Hematopoietic multipotent progenitor cell treated with erythropoietin and hydrocortisone succinate and interleukin-3 and kit ligand, for 15 days (in vitro differentiated cells): ENCODE results near the gene ISCU.

Source experiments
- DNase-seq: peaks from one replicate; pipeline ENCODE4 v3.0.0-alpha.2; 2015; ENCODE audit warnings: low spot score

The ISCU gene

GRCh38 chr12:108603743-108604142, 41.3 kb downstream of the ISCU start:
- no peak for DNase-seq

- no peak for DNase-seq
These were observed 42.0 kb downstream of the ISCU start for GRCh38 chr12:108604208-108604941.

- DNase-seq: no peak
These were observed 42.7 kb downstream of the ISCU start for GRCh38 chr12:108605000-108605689.

- no peak for DNase-seq
These were observed 43.5 kb downstream of the ISCU start for GRCh38 chr12:108605690-108606406.

- no peak for DNase-seq
These were observed 44.1 kb downstream of the ISCU start for GRCh38 chr12:108606492-108606891.

GRCh38 chr12:108607981-108608600, 45.7 kb downstream of the ISCU start:
- DNase-seq: no peak

- DNase-seq: no peak
These were observed 46.2 kb downstream of the ISCU start for GRCh38 chr12:108608616-108609015.

GRCh38 chr12:108609537-108610335, 47.3 kb downstream of the ISCU start:
- DNase-seq: no peak

- no peak for DNase-seq
These were observed 48.0 kb downstream of the ISCU start for GRCh38 chr12:108610336-108610815.

- DNase-seq: no peak
These were observed 48.6 kb downstream of the ISCU start for GRCh38 chr12:108610856-108611605.

- peak; percentile 54 for DNase-seq
These were observed 49.6 kb downstream of the ISCU start for GRCh38 chr12:108611884-108612415.

- no peak for DNase-seq
These were observed 50.4 kb downstream of the ISCU start for GRCh38 chr12:108612788-108613282.

- DNase-seq: no peak
These were observed 51.2 kb downstream of the ISCU start for GRCh38 chr12:108613548-108613947.

GRCh38 chr12:108614041-108614440, 51.6 kb downstream of the ISCU start:
- DNase-seq: no peak

GRCh38 chr12:108614639-108615038, 52.2 kb downstream of the ISCU start:
- DNase-seq: no peak

GRCh38 chr12:108615918-108616317, 53.5 kb downstream of the ISCU start:
- no peak for DNase-seq

- DNase-seq: no peak
These were observed 54.0 kb downstream of the ISCU start for GRCh38 chr12:108616359-108616758.

- DNase-seq: no peak
These were observed 54.8 kb downstream of the ISCU start for GRCh38 chr12:108616941-108617858.
